SK-N-SH treated with all-trans-retinoic acid at 6 μM for 48 hours (cell line): ENCODE data around the gene CHST12.

ENCODE experiments used
- ATAC-seq: fragments of 200-7000 bp; cut with Tn5 transposase; 3 replicates; pipeline ENCODE4 v1.9.1; 2020; ENCODE audit warnings: mild to moderate bottlenecking, moderate library complexity
- ARNTL ChIP-seq: fragments of 450-650 bp; formaldehyde crosslinking; IDR thresholded peaks from 2 replicates; pipeline ENCODE4 v1.5.0; 2020; ENCODE audit warnings: low read depth, mild to moderate bottlenecking, moderate library complexity, borderline replicate concordance
- CSDC2 ChIP-seq: fragments of 250-450 bp; sonication (Bioruptor Pico); IDR thresholded peaks from 2 replicates; pipeline ENCODE4 v1.5.0; 2020; ENCODE audit warnings: mild to moderate bottlenecking, moderate library complexity
- ESRRG ChIP-seq: fragments of 250-450 bp; sonication (Bioruptor Pico); IDR thresholded peaks from 2 replicates; pipeline ENCODE4 v1.6.1; 2021; ENCODE audit warnings: mild to moderate bottlenecking
- ISL1 ChIP-seq: fragments of 250-450 bp; sonication (Bioruptor Pico); IDR thresholded peaks from 2 replicates; pipeline ENCODE4 v2.1.2; 2022; ENCODE audit warnings: mild to moderate bottlenecking, moderate library complexity
- PPARA ChIP-seq: fragments of 250-450 bp; sonication (Bioruptor Pico); IDR thresholded peaks from 2 replicates; pipeline ENCODE4 v1.5.0; 2020; ENCODE audit warnings: mild to moderate bottlenecking, borderline replicate concordance
- TCF4 ChIP-seq: fragments of 250-450 bp; sonication (Bioruptor Pico); IDR thresholded peaks from 2 replicates; pipeline ENCODE4 v1.8.0; 2021; ENCODE audit warnings: mild to moderate bottlenecking, moderate library complexity, borderline replicate concordance
- TOX ChIP-seq: fragments of 250-450 bp; sonication (Bioruptor Pico); IDR thresholded peaks from 2 replicates; pipeline ENCODE4 v1.8.0; 2021; ENCODE audit warnings: mild to moderate bottlenecking, moderate library complexity, borderline replicate concordance
- ZC3H10 ChIP-seq: fragments of 250-450 bp; sonication (Bioruptor Pico); IDR thresholded peaks from 2 replicates; pipeline ENCODE4 v1.5.1; 2021; ENCODE audit warnings: mild to moderate bottlenecking, moderate library complexity
- ZFP3 ChIP-seq: fragments of 250-450 bp; sonication (Bioruptor Pico); IDR thresholded peaks from 2 replicates; pipeline ENCODE4 v1.5.0; 2020; ENCODE audit warnings: mild to moderate bottlenecking, moderate library complexity
- ZFP30 ChIP-seq: fragments of 450-650 bp; formaldehyde crosslinking; IDR thresholded peaks from 2 replicates; pipeline ENCODE4 v1.5.0; 2022; ENCODE audit warnings: mild to moderate bottlenecking, moderate library complexity
- ZNF565 ChIP-seq: fragments of 450-650 bp; formaldehyde crosslinking; conservative IDR thresholded peaks from 2 replicates; pipeline ENCODE4 v1.5.0; 2020; ENCODE audit warnings: low read depth, mild to moderate bottlenecking, moderate library complexity
- ZNF70 ChIP-seq: fragments of 450-650 bp; formaldehyde crosslinking; IDR thresholded peaks from 2 replicates; pipeline ENCODE4 v1.5.0; 2020; ENCODE audit warnings: mild to moderate bottlenecking, moderate library complexity
- ZNF8 ChIP-seq: fragments of 450-650 bp; formaldehyde crosslinking; IDR thresholded peaks from 2 replicates; pipeline ENCODE4 v1.5.0; 2020; ENCODE audit warnings: mild to moderate bottlenecking, moderate library complexity
- TF ChIP-seq, protein P1 (sequence below): fragments of 250-450 bp; sonication (Bioruptor Pico); IDR thresholded peaks from 2 replicates; pipeline ENCODE4 v1.5.0; 2020; ENCODE audit warnings: mild to moderate bottlenecking, moderate library complexity
- TF ChIP-seq, protein P2 (sequence below): fragments of 250-450 bp; sonication (Bioruptor Pico); IDR thresholded peaks from 2 replicates; pipeline ENCODE4 v1.8.0; 2020; ENCODE audit warnings: mild to moderate bottlenecking, moderate library complexity, borderline replicate concordance
- TF ChIP-seq, protein P3 (sequence below): fragments of 250-450 bp; sonication (Bioruptor Pico); IDR thresholded peaks from 2 replicates; pipeline ENCODE4 v1.5.1; 2021; ENCODE audit warnings: mild to moderate bottlenecking, moderate library complexity
- TF ChIP-seq, protein P4 (sequence below): fragments of 250-450 bp; sonication (Bioruptor Pico); IDR thresholded peaks from 2 replicates; pipeline ENCODE4 v1.8.0; 2021; ENCODE audit warnings: low read depth, mild to moderate bottlenecking, moderate library complexity, borderline replicate concordance

CHST12 gene

DNA sequence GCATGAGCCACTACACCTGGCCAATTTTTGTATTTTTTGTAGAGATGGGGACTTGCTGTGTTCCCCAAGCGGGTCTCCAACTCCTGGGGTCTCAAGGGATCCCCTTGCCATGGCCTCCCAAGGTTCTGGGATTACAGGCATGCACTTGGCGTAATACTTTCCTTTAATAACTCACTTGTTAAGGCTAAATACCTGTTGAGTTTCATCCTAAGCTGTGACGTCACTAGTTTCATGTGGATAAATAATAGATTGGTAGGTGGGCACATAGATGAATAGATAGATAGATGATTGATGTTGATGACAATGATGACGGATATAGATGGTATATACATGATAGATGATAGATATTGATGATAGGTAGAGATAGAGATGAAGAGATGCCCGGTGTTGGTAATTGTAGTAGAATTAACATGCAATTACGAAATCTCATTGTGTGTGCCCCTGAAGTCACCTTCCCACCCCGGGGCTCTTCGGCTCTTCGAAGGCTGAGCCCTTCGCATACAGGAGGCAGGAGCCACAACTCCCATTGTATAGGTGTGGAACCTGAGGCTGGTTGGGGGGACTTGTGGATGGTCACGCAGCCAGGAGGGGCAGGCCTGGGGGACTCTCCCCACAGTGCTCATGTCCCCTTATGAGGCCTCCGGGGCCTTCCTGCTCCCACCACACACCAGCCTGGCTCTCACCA, 70.2 kb downstream of the CHST12 start (continued):
- TF ChIP-seq, protein P1, sequence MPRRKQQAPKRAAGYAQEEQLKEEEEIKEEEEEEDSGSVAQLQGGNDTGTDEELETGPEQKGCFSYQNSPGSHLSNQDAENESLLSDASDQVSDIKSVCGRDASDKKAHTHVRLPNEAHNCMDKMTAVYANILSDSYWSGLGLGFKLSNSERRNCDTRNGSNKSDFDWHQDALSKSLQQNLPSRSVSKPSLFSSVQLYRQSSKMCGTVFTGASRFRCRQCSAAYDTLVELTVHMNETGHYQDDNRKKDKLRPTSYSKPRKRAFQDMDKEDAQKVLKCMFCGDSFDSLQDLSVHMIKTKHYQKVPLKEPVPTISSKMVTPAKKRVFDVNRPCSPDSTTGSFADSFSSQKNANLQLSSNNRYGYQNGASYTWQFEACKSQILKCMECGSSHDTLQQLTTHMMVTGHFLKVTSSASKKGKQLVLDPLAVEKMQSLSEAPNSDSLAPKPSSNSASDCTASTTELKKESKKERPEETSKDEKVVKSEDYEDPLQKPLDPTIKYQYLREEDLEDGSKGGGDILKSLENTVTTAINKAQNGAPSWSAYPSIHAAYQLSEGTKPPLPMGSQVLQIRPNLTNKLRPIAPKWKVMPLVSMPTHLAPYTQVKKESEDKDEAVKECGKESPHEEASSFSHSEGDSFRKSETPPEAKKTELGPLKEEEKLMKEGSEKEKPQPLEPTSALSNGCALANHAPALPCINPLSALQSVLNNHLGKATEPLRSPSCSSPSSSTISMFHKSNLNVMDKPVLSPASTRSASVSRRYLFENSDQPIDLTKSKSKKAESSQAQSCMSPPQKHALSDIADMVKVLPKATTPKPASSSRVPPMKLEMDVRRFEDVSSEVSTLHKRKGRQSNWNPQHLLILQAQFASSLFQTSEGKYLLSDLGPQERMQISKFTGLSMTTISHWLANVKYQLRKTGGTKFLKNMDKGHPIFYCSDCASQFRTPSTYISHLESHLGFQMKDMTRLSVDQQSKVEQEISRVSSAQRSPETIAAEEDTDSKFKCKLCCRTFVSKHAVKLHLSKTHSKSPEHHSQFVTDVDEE (CRISPR knock-in tag): no peak

DNA sequence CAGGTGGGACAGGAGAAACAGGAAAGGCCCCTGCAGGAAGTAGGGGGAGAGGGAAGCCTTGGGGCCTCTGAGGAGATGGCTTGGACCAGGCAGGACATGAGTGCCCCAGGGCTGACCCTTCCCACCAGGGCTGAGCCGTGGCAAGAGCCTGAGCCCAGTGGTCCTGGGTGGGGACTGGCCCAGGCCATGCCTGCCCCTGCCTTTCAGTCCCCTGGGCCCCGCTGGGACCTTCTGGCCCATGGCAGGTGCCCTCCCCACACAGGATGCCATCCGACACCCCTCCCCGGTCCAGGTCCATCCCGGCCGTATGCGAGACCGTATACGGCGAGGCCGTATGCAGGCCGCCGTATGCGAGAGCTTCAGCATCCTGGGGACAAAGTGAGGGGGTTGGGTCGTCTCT, 70.8 kb downstream of the CHST12 start:
- TF ChIP-seq ZFP3 (CRISPR knock-in tag) (no peak), ISL1 (CRISPR knock-in tag) (no peak), ZFP30 (CRISPR knock-in tag) (no peak), TCF4 (CRISPR knock-in tag) (no peak), ESRRG (CRISPR knock-in tag) (no peak), ZNF565 (CRISPR knock-in tag) (no peak), ZC3H10 (no peak), CSDC2 (no peak), ZNF8 (CRISPR knock-in tag) (no peak), PPARA (no peak), ZNF70 (CRISPR knock-in tag) (no peak)
- TF ChIP-seq, protein P1 (CRISPR knock-in tag): no peak
- TF ChIP-seq, protein P2, sequence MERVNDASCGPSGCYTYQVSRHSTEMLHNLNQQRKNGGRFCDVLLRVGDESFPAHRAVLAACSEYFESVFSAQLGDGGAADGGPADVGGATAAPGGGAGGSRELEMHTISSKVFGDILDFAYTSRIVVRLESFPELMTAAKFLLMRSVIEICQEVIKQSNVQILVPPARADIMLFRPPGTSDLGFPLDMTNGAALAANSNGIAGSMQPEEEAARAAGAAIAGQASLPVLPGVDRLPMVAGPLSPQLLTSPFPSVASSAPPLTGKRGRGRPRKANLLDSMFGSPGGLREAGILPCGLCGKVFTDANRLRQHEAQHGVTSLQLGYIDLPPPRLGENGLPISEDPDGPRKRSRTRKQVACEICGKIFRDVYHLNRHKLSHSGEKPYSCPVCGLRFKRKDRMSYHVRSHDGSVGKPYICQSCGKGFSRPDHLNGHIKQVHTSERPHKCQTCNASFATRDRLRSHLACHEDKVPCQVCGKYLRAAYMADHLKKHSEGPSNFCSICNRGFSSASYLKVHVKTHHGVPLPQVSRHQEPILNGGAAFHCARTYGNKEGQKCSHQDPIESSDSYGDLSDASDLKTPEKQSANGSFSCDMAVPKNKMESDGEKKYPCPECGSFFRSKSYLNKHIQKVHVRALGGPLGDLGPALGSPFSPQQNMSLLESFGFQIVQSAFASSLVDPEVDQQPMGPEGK (CRISPR knock-in tag): no peak
- TF ChIP-seq, protein P3, sequence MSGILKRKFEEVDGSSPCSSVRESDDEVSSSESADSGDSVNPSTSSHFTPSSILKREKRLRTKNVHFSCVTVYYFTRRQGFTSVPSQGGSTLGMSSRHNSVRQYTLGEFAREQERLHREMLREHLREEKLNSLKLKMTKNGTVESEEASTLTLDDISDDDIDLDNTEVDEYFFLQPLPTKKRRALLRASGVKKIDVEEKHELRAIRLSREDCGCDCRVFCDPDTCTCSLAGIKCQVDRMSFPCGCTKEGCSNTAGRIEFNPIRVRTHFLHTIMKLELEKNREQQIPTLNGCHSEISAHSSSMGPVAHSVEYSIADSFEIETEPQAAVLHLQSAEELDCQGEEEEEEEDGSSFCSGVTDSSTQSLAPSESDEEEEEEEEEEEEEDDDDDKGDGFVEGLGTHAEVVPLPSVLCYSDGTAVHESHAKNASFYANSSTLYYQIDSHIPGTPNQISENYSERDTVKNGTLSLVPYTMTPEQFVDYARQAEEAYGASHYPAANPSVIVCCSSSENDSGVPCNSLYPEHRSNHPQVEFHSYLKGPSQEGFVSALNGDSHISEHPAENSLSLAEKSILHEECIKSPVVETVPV (CRISPR knock-in tag): no peak
- TF ChIP-seq, protein P4, sequence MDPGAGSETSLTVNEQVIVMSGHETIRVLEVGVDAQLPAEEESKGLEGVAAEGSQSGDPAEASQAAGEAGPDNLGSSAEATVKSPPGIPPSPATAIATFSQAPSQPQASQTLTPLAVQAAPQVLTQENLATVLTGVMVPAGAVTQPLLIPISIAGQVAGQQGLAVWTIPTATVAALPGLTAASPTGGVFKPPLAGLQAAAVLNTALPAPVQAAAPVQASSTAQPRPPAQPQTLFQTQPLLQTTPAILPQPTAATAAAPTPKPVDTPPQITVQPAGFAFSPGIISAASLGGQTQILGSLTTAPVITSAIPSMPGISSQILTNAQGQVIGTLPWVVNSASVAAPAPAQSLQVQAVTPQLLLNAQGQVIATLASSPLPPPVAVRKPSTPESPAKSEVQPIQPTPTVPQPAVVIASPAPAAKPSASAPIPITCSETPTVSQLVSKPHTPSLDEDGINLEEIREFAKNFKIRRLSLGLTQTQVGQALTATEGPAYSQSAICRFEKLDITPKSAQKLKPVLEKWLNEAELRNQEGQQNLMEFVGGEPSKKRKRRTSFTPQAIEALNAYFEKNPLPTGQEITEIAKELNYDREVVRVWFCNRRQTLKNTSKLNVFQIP (CRISPR knock-in tag): no peak

DNA sequence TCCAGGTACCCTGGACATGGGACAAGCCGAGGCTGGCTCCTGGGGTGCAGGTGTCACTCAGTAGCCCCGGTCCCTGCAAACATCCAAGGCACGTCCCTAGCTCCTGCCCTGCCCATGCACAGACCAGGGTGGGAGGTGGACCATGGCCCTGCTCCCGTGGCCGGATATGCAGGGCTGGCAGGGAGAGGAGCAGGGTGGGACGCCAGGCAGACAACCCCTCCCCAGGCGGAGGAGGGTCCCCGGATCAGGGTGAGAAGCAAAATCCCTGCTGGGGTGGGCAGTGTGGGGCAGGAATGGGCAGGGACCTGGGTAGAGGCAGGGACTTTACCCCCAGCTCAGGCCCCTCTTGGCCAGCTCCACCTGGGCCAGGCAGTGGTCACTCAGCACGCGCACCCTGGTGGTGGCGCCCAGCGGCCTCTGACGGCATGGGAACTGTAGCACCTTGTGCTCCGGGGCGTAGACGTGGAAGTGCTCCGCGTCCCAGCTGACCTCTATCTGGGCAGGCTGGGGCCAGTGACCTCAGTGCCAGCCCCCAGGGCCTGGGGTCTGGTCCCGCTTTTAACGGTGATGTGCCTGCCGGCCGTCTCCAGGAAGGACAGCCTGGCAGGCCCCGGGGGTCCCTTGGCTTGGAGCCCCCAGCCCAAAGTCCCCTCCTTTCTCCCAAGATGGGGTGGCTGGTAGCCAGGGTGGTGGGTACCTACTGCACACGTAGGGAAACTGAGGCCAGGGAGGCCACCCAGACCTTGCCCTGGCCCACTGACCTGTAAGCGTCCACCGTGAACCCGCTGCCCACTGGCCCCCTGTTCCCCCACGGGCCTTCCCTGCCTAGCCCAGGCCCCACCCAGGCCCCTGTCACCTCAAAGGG, 71.6 kb downstream of the CHST12 start:
- ATAC-seq: no peak
- TF ChIP-seq TOX (no peak), ARNTL (no peak), ZNF70 (CRISPR knock-in tag) (no peak)
- TF ChIP-seq, all 23 proteins: peak for 0

More for the DNA sequence above, 70.8 kb downstream of the CHST12 start:
- ATAC-seq: no peak
